Measurements from ENCODE around the gene CCDC13.

GRCh38 chr3:42762046-42762724 is 10.9 kb downstream of the CCDC13 start:
- no peak for TF ChIP-seq CTCF (IDR thresholded peaks at IDR 0.05)
- TF ChIP-seq POLR2AphosphoS5 (IDR thresholded peaks at IDR 0.05), result no peak
- TF ChIP-seq EP300 (IDR thresholded peaks at IDR 0.05), result no peak
